Gastrocnemius medialis (tissue), 4 donors: ENCODE measurements around the gene S100A16.

Source experiments
- POLR2A ChIP-seq, 2 donors: fragments of 450-650 bp; IDR thresholded peaks; one replicate each; pipeline ENCODE4 v1.6.1; 2017; ENCODE audit warnings: antibody characterized with exemption in 2 of 2, mild to moderate bottlenecking in 2 of 2, moderate library complexity in 2 of 2
- TF ChIP-seq, protein P1 (sequence below), 5 experiments: fragments of 450-650 bp in 3 of 5; fragments of 200-600 bp in 2 of 5; sonication (generic) in 2 of 5; IDR thresholded peaks in 4 of 5; conservative IDR thresholded peaks in 1 of 5; 1 replicate in 4 of 5; 2 replicates in 1 of 5; pipeline ENCODE4 v1.5.1; 2016 to 2019; ENCODE audit warnings: antibody characterized with exemption in 5 of 5, mild to moderate bottlenecking in 3 of 5, moderate library complexity in 3 of 5

DNA sequence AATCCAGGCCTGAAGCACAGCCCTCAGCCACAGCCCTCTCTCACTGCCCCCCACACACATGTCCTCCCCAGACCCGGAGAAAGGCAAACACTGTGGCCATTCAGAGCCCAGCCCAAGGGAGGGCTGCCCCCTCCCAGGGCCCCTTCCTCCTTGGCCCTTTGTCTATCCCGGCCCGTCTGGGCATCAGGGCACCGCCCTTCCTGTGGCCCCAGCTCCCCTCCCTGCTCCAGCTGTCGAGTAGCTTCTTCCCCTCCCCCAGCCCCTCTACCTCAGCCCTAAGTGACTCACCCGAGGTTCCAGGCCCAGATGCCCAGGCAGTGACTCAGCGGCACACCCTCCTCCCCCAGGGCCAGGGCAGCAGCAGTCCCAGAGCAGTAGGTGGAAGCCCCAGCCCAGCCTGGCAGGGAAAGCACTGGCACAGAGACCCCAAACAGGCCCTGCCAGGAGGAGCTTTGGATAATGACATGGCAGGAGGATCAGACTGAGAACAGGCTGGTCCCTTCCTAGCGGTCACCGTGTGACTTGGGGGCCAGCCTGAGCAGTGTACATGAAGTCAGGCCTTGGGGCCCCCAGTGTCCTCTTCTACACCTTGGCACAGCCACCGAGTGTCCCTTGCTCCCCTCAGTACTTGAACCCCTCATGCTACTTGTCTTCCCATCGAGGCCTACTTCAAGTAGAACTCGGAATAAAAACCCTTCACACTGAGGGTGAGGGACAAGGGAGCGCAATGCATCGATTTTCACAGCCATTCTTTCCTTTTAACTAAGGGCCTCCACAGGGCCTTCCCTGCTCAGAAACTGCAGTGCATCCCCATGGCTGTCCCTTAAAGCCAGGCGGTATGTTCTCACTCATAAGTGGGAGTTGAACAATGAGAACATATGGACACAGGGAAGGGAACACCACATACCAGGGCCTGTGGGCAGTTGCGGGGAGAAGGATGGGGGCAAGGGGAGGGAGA is 46.2 kb downstream of the S100A16 start:
- peak; percentile 48 to 53 for TF ChIP-seq POLR2A (IDR thresholded peaks at IDR 0.05)
- TF ChIP-seq, protein P1, sequence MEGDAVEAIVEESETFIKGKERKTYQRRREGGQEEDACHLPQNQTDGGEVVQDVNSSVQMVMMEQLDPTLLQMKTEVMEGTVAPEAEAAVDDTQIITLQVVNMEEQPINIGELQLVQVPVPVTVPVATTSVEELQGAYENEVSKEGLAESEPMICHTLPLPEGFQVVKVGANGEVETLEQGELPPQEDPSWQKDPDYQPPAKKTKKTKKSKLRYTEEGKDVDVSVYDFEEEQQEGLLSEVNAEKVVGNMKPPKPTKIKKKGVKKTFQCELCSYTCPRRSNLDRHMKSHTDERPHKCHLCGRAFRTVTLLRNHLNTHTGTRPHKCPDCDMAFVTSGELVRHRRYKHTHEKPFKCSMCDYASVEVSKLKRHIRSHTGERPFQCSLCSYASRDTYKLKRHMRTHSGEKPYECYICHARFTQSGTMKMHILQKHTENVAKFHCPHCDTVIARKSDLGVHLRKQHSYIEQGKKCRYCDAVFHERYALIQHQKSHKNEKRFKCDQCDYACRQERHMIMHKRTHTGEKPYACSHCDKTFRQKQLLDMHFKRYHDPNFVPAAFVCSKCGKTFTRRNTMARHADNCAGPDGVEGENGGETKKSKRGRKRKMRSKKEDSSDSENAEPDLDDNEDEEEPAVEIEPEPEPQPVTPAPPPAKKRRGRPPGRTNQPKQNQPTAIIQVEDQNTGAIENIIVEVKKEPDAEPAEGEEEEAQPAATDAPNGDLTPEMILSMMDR (IDR thresholded peaks at IDR 0.05 in 4 of 5, conservative IDR thresholded peaks at IDR 0.05 in 1 of 5) = no peak
